ENCODE results near the gene MARCHF10. TPM values are rescaled to one million over a fixed set of nuclear protein-coding genes. Genes with fewer than 3 reads are reported as not detected.
A peak's percentile ranks its signal among the peaks of the same experiment; 100 is the strongest.
"Not testable (repeated sequence)": the region's sequence is repeated elsewhere in the genome, so short reads cannot be mapped to it uniquely, and the experiment has no call there.

The MARCHF10 gene, protein sequence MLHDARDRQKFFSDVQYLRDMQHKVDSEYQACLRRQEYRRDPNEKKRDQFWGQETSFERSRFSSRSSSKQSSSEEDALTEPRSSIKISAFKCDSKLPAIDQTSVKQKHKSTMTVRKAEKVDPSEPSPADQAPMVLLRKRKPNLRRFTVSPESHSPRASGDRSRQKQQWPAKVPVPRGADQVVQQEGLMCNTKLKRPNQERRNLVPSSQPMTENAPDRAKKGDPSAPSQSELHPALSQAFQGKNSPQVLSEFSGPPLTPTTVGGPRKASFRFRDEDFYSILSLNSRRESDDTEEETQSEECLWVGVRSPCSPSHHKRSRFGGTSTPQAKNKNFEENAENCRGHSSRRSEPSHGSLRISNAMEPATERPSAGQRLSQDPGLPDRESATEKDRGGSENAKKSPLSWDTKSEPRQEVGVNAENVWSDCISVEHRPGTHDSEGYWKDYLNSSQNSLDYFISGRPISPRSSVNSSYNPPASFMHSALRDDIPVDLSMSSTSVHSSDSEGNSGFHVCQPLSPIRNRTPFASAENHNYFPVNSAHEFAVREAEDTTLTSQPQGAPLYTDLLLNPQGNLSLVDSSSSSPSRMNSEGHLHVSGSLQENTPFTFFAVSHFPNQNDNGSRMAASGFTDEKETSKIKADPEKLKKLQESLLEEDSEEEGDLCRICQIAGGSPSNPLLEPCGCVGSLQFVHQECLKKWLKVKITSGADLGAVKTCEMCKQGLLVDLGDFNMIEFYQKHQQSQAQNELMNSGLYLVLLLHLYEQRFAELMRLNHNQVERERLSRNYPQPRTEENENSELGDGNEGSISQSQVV
- 0.10 TPM in 1 of 2 replicates, not detected in the other for total RNA-seq (2014; rRNA removed; shearing (Covaris generic))

GRCh38 chr17:62807812-62808575, at the start of gene MARCHF10:
Gene MARCHF10, minus strand, starts transcription at chr17:62808314. Its CDS starts 6,579 bp downstream, at chr17:62801735.
- no peak for DNase-seq (ENCODE audit: low read depth)

- DNase-seq (ENCODE audit: low read depth): no peak
Observed at GRCh38 chr17:62857526-62857925, 49.4 kb upstream of the MARCHF10 start.

DNA sequence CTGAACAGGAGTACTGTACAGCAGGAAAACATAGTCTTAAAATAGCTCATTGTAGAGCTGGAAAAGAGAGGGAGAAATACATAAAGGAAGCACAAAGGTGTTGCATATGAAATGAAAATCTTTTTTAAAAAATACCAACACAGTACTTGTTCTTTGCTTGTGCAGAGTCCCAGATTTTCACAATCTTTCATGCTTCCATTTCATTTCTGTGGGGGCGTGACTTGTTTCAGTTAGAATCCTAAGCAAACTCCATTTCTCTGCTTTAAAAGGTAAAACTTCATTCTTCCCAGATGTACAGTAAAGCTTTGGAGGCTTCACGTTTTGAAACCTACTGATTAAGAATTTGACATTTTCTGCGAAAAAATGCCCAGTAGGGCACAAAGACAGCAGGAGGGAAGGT, 48.5 kb upstream of the MARCHF10 start:
- DNase-seq (ENCODE audit: low read depth): no peak

DNA sequence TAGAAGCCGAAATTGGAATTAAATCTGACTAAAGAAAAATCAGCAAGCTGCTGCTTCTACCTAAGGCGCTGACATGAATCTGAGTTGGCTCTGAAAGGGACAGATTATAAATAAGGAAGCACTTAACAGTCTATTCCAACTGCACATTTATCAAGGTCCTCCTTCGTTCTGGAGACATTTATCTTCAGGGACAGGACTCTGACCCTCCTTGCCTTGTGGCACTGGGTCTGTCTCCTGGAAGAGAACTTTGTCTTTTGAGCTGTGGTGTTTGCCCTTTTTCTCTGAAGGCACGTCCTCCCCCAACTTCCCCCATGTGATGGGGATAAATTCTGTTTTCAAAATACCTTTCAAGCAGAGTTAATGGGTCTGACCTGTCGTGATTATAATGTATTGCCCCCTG, 47.0 kb upstream of the MARCHF10 start:
- DNase-seq (ENCODE audit: low read depth): no peak

DNA sequence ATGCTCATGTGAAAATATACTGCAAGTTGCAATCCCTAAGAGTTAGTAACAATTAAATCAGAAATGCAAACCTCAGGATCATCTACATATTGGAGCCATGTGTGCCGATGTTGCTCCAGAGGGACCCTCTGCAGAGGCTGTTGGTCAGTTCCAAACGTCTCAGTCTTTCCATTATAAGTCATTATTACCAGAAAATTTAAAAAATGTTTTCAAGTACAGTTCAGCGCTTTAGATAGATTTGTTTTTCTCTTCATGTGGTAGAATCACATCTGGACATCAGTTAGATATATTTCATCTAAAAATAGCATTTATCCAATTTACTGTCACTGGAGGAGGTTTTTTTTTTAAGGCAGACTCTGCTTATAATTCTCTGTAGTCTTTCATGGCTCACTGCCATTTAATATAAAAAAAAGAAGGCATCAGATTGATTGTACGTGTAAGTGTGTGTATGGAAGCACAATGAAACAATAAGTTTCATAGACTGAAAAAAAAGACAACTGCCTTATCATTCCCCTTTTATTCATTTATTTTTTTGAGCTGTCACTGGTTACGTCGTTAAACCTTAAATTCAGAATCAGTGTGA, 46.1 kb upstream of the MARCHF10 start:
- no peak for DNase-seq (ENCODE audit: low read depth)

DNA sequence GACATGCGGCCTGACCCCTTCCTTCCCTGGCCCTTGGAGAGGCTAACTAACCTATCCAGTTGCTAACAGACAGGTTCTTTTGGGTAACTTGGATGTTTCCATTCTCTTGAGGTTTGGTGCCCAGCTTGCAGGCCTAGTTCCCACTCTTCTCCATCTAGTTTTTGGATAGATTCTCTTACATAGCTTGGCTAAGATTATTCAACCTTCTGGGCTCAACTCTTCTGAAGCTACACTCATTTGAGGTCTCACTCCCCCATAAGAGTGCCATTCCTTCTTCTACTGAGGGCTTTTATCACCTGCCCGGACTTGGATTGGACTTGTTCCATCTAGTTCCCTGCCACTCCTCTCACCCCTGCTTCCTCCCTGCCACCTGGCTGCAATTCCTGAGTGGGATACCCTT, 44.1 kb upstream of the MARCHF10 start:
- no peak for DNase-seq (ENCODE audit: low read depth)

- peak; percentile 19 for DNase-seq (ENCODE audit: low read depth)
Observed at GRCh38 chr17:62849591-62850415, 41.7 kb upstream of the MARCHF10 start.

DNA sequence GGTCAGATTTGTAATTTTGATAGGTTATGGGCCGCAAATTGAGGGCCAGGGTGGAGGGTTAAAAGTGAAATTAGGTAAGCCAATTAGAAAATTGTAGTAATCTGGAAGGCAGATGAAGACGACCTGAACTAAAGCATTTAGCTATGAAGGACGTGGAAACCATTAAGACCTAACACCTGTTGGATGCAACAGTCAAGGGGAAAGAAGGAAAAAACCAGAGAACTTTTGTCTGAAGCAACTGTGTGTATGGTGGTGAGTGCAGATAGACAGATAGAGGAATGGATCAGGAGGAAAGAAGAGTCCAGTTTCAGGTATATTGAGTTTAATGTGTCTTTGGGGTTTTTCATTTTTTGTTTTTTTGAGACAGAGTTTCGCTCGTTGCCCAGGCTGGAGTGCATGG, 40.2 kb upstream of the MARCHF10 start:
- DNase-seq (ENCODE audit: low read depth): no peak

DNA sequence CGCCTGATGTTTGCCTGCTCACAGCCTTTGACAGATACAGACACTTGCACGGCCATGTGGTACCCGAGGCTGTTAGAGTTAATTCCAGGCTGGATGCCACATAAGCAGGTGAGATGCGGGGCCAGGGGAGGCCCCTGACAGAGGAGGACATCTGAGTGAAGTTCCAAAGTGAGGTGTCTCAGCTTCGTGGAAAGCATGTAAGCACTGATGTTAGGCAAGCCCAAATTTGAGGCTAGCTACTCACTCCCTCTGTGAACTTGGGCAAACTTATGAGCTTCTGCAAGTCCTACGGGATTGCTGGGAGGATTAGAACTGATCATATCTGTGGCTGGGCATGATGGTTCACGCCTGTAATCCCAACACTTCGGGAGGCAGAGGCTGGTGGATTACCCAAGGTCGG, 39.3 kb upstream of the MARCHF10 start:
- DNase-seq (ENCODE audit: low read depth): no peak

- no peak for DNase-seq (ENCODE audit: low read depth)
Observed at GRCh38 chr17:62840871-62841270, 32.8 kb upstream of the MARCHF10 start.

DNA sequence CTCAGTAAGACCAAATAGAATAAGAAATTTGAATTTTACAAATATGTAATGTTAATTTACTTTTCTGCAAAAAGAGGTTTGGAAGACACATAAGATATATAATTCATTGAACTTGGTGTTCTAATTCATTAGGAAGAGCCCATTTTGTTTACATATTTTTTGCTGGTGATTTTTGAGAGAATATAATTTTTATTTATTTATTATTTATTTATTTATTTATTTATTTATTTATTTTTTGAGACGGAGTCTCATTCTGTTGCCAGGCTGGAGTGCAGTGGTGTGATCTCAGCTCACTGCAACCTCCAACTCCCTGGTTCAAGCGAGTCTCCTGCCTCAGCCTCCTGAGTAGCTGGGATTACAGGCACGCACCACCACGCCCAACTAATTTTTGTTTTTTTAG, 25.7 kb upstream of the MARCHF10 start:
- not testable (repeated sequence) for DNase-seq (ENCODE audit: low read depth)

DNA sequence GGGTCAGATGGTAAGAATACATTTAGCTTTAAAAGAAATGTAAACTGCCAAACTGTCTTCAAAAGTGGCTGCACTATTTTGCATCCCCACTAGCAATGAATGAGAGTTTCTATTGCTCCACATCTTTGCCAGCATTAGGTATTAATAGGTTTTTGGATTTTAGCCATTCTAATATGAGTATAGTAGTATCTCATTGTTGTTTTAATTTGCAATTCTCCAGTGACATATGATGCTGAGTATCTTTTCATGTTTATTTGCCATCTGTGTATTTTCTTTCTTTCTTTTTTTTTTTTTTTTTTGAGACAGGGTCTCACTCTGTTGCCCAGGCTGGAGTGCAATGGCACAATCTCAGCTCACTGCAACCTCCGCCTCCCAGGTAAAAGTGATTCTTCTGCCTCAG, 24.3 kb upstream of the MARCHF10 start:
- no peak for DNase-seq (ENCODE audit: low read depth)

DNA sequence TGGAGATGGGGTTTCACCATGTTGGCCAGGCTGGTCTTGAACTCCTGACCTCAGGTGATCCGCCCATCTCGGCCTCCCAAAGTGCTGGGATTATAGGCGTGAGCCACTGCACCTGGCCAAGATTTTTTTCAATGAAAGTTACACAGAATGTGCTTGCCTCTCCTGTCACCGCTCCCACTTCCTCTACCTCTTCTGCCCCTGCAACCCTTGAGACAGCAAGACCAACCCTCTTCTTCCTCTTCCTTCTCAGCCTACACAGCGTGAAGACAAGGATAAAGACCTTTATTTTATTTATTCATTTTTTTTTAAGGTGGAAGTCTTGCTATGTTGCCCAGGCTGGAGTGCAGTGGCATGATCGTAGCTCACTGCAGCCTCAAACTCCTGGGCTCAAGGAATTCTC, 23.0 kb upstream of the MARCHF10 start:
- DNase-seq (ENCODE audit: low read depth): not testable (repeated sequence)

GRCh38 chr17:62827746-62828485, 19.8 kb upstream of the MARCHF10 start:
- peak; percentile 37 for DNase-seq (ENCODE audit: low read depth)

DNA sequence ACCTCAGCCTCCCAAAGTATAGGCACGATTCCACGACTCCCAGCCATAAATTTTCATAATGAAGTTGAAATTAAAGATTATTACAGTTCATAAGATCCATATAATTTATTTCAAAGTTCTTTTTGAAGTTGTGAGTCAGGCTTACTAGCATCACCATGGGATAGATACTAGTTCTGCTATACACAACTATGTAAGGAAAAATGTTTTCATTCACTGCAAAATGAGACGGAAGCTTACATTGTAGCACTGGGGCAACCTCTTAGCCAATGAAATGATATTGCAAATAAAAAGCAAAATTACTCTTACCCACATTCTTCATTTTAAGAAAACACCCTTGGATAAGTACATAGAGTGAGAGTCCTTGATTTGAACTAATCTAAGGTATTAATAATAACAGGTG, 18.8 kb upstream of the MARCHF10 start:
- no peak for DNase-seq (ENCODE audit: low read depth)

GRCh38 chr17:62825182-62825581, 17.1 kb upstream of the MARCHF10 start:
- DNase-seq (ENCODE audit: low read depth): no peak

DNA sequence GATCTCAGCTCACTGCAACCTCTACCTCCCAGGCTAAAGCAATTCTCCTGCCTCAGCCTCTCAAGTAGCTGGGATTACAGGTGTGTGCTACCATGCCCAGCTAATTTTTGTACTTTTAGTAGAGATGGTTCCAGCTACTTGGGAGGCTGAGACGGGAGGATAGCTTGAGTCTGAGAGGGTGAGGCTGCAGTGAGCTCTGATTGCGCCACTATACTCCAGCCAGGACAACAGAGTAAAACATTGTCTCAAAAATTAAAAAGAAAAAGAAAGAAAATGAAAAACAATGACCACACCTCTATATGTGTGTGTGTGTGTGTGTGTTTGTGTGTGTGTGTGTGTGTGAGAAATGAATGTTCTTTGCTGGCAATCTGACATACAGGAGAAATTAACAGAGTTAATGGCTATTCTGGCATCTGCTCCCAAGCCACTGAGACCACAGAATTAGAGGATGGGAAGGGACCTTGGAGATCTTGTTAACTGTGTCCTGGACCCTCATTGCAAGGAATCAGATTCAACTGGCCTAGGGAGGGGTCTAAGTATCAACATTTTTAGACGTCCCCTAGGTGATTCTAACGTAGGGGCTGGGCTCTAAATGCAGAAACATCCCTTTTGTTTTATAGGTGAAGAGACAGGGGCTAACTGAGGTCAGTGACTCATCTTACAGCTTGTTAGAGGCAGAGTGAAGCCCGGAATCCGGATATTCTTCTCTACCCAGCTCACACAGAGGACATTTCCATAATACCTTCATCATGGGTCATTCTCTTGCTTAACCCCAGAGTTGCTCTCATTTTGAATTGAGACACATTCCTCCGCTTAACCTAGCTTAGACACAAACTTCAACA, 16.4 kb upstream of the MARCHF10 start:
- peak; percentile 91 for DNase-seq (ENCODE audit: low read depth)

DNA sequence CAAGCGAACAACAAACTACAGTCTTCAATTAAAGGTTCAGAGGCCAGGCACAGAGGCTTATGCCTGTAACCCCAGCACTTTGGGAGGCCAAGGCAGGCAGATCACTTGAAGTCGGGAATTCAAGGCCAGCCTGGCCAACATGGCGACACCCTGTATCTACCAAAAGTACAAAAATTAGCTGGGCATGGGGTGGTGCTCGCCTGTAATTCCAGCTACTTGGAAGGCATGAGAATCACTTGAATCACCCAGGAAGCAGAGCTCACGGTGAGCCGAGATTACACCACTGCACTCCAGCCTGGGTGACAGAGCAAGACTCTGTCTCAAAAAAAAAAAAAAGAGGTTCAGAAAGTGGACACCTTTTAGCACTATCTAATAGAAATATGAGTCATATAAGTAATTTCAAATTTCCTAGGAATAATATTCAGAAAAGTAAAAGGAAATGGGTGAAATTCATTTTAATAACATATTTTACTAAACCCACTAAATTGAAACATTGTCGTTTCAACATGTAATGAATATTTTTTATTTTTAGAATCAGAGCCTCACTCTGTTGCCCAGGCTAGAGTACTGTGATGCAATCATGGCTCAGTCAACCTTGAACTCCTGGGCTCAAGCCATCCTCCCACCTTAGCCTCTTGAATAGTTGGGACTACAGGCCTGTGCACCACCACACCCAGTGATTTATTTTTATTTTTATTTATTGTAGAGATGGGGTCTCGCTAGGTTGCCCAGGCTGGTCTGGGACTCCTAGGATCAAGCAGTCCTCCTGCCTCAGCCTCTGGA, 15.2 kb upstream of the MARCHF10 start:
- DNase-seq (ENCODE audit: low read depth): peak; percentile 37

All from RPMI7951 (cell line).